NCI-H524 treated with DMSO at 0.1 percent for 48 hours (cell line): ENCODE measurements around the gene TMEM187.

Experiments
- DNase-seq: peaks from one replicate; lab custom pipeline; 2025; lab: John Stamatoyannopoulos, UW

Gene TMEM187

GRCh38 chrX:153955228-153955732 is 17.3 kb upstream of the TMEM187 start:
- DNase-seq, result no peak

DNA sequence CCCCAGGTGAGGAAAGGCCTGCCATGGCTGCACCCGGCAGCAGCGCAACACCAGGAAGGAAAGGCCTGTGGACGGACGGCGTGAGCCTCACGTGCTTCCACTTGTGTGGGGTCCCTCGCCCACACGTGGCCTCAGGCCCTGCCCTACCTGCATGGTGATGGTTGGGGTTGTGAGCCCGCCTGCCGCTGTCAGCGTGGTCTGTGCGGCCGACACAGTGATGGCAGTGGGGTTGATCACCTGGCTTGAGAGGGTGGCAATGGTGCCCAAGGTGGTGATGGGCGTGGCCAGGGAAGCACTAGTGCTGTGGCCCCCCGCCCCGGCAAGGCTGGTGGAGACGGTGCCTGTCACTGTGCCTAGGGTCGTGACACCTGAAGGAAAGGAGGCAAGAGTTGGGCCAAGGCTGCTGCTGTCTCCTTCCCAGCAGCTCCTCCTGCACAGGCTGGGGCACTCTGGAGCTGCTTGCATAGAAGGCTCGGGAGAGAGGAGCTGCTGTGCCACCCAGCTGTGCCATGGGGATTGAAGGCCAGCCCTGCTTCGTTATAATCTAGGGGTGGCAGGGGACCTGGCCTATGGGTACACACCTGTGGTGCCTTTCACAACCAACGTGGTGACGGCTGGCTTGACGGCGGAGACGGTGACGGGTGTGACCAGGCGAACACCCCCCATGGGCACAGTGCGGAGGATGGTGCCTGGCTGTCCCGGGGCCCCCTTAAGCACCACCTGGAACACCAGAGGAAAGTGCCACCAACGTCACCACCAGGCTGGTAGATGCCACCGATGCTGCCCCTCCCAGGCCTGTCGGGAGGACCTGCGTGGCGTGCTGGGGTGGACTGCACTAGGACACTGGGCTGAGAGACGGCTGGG is 16.3 kb upstream of the TMEM187 start:
- no peak for DNase-seq

- DNase-seq, result no peak
These were observed 15.3 kb upstream of the TMEM187 start for GRCh38 chrX:153957224-153957623.

DNA sequence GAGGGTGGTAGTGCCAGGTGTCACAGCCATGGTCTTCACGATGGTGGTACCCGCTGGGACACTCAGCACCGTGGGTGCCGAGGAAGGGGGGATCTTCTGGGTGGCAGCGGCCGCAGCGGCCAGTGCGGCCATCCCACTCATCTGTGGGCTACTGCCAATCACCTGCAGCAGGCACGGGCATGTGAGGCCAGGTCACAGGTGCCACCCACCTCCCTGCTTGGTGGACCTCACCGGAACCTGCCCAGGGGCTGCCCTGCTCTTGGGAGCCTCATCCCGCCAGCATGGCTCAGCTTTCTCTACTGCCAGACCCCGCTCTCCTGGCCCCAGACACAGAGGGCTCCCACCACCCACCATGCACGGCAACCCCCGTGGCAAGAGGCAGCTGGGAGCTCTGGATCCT is 13.9 kb upstream of the TMEM187 start:
- DNase-seq, result no peak

DNA sequence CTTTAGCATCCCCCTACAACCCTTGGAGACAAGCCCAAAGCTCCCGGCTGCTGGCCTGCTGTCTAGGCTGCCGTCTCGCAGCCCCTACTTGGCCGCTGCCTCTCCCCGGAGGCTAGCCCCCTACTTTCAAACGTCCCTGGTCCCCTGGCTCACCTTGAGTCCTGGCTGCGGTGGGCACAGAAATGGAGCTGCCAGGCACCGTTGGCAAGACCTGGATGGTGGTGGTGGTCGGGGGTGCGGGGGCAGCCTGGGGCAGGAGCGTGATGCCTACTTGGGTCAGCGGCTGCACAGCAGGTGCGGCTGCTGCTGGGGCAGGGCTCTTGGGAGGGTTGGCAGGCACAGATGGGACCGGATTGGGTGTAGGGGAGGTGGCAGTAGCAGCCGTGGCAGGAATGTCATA is 12.9 kb upstream of the TMEM187 start:
- DNase-seq, result no peak

DNA sequence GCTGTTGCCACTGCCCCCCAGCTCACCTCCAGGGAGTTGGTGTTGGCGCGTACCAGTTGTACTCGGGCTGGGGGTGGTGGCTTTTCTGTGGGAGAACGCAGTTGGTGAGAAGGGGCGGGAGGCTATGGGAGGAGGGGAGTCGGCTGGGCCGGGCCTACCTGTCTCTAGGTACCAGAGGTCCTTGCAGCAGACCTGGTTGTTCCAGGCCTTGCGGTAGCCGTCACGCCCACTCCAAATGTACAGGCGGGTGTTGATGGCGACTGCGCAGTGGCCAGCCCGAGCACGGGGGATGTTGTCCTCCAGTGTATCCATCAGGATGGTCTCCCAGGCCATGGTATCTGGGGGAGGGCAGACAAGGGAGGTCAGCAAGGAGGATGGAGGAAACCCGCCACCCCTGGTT is 12.5 kb upstream of the TMEM187 start:
- DNase-seq, result no peak

- no peak for DNase-seq
These were observed 11.8 kb upstream of the TMEM187 start for GRCh38 chrX:153960786-153961185.

DNA sequence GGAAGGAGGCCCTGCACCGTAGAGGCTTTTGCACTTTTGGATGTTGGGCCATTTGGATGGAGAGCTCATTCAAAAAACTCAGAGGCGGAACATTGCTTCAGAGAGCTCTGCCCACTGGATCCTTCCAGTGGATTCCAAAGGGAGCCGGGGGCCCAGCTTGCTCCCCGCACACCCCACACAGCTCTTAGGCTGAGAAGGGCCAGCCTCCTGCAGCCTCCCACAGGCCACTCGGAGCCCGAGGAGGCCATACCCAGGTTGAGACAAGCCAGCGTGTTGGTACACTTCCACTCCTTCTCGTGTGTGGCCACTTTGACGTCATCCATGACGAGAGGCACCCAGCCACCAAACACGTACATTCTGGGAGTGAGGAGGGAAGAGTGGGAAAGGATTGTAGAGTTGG is 11.3 kb upstream of the TMEM187 start:
- no peak for DNase-seq

DNA sequence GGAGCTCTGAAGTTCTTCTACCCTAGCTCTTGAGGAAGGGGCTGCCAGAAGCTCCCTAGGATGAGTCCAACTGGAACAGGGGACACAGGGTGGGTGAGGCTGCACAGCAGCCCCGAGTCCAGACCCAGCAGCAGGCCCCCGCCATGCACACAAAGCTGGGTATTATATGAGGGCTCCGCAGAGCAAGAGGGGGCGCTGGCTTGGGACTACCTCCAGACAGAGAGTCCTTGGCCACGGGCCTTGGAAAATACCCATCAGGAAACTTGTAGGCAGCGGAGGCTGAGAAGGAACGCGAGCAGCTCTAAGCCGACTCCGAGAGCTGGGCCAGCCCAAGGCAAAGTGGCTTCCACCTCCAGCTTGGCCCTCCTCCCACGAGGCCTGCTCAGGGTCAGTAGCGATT is 9.0 kb upstream of the TMEM187 start:
- DNase-seq, result no peak

GRCh38 chrX:153964105-153964504 is 8.4 kb upstream of the TMEM187 start:
- no peak for DNase-seq

- DNase-seq, result no peak
These were observed 7.1 kb upstream of the TMEM187 start for GRCh38 chrX:153965406-153965805.

DNA sequence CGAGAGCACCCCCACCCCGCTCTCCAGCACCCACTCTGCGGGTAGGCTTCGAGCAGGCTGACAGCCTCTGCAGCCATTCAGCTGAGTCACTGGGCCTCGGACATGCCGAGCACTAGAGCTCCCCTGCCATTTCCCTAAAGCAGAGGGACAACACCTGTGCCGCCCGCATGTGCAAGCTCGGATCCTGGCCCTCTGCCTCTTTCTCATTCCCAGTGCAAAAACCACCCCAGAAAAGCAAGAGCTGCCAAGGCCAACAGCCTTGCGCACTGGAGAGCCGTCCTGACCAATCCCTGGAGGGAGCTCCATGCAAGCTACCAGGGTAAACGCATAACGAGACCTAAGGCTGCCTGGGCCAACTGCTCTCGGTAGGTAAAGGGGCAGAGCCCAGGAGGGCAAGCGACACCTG is 6.3 kb upstream of the TMEM187 start:
- no peak for DNase-seq

GRCh38 chrX:153966841-153967535 is 5.6 kb upstream of the TMEM187 start:
- DNase-seq, result no peak

GRCh38 chrX:153967536-153968224 is 4.9 kb upstream of the TMEM187 start:
- no peak for DNase-seq

- DNase-seq, result no peak
These were observed 4.3 kb upstream of the TMEM187 start for GRCh38 chrX:153968255-153968654.

DNA sequence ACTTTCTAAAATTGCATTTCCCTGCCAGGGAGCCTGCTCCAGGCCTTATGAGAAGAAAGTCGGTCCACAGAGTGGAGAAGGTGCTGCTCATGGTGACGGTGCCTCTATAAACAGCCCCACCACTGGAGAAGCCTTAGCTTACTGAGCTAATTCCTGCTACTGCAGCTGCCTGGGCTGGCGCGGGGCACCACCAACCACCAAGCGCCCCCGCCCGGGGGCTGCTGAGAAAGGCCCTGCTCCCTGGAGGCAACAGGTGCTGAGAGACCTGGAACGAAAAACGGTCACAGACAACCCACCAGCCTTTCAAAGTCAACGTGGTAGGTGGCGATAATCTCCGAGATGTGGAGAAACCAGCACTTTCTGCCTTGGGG is 3.8 kb upstream of the TMEM187 start:
- no peak for DNase-seq

DNA sequence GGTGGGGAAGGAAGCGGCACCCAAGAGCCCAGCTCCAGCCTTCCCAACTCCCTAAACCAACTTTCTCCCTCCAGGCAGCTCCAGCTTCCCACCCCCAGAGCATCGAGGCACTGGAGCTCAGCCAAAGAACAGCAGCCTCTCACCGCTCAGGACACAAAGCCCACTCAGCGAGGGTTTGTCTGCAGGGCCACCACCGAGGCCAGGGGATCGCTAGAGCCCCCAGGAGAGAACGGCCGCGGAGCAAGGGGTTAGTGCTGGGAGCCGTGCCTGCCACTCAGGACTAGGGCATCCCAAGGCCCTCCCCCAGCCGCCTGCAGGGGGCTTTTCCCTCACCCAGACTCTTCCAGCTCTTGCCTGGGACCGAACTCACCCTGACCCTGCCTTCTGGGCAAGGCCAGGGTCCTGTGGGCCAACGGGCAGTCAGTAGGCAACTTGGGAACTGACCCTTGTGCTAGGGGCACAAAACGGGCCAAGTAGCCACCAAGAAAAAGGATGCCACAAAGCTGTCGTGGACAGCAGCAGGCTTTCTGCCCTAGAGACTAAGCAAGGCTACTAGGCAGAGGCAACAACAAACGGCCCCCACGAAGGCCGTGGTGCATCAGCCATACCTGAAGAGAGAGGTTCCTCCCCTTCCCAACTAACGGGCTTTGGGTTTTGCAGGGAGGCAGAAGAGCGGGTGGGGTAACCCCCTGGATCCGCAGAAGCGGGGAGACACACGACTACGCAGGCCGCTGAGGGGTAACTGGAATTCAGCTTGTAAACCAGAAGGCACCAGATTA is 3.2 kb upstream of the TMEM187 start:
- no peak for DNase-seq

- no peak for DNase-seq
These were observed 2.6 kb upstream of the TMEM187 start for GRCh38 chrX:153969904-153970356.

GRCh38 chrX:153970357-153971123 is 2.0 kb upstream of the TMEM187 start:
- no peak for DNase-seq

GRCh38 chrX:153971124-153971449 is 1.5 kb upstream of the TMEM187 start:
- DNase-seq, result peak; percentile 31
